Measurements from ENCODE around the gene RAB26. TPM values are rescaled to one million over a fixed set of nuclear protein-coding genes. Genes with fewer than 3 reads are reported as not detected.

Gene RAB26
- total and polyA plus RNA-seq, 2 experiments from 2014 or later, result 4.1 to 8.7 TPM

DNA sequence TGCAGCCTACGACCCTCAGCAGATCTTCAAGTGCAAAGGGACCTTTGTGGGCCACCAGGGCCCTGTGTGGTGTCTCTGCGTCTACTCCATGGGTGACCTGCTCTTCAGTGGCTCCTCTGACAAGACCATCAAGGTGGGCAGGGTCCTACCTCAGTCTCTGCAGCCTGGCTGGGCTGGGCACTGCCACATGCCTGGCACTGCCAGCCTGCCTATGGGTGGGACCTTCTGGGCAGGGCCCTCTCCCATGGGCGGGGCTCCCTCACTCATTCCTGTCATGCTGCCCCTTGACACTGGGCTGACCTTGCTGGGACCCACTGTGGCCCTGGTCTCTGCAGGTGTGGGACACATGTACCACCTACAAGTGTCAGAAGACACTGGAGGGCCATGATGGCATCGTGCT lies 25.5 kb downstream of the RAB26 start (continued):
- TF ChIP-seq, protein P1, sequence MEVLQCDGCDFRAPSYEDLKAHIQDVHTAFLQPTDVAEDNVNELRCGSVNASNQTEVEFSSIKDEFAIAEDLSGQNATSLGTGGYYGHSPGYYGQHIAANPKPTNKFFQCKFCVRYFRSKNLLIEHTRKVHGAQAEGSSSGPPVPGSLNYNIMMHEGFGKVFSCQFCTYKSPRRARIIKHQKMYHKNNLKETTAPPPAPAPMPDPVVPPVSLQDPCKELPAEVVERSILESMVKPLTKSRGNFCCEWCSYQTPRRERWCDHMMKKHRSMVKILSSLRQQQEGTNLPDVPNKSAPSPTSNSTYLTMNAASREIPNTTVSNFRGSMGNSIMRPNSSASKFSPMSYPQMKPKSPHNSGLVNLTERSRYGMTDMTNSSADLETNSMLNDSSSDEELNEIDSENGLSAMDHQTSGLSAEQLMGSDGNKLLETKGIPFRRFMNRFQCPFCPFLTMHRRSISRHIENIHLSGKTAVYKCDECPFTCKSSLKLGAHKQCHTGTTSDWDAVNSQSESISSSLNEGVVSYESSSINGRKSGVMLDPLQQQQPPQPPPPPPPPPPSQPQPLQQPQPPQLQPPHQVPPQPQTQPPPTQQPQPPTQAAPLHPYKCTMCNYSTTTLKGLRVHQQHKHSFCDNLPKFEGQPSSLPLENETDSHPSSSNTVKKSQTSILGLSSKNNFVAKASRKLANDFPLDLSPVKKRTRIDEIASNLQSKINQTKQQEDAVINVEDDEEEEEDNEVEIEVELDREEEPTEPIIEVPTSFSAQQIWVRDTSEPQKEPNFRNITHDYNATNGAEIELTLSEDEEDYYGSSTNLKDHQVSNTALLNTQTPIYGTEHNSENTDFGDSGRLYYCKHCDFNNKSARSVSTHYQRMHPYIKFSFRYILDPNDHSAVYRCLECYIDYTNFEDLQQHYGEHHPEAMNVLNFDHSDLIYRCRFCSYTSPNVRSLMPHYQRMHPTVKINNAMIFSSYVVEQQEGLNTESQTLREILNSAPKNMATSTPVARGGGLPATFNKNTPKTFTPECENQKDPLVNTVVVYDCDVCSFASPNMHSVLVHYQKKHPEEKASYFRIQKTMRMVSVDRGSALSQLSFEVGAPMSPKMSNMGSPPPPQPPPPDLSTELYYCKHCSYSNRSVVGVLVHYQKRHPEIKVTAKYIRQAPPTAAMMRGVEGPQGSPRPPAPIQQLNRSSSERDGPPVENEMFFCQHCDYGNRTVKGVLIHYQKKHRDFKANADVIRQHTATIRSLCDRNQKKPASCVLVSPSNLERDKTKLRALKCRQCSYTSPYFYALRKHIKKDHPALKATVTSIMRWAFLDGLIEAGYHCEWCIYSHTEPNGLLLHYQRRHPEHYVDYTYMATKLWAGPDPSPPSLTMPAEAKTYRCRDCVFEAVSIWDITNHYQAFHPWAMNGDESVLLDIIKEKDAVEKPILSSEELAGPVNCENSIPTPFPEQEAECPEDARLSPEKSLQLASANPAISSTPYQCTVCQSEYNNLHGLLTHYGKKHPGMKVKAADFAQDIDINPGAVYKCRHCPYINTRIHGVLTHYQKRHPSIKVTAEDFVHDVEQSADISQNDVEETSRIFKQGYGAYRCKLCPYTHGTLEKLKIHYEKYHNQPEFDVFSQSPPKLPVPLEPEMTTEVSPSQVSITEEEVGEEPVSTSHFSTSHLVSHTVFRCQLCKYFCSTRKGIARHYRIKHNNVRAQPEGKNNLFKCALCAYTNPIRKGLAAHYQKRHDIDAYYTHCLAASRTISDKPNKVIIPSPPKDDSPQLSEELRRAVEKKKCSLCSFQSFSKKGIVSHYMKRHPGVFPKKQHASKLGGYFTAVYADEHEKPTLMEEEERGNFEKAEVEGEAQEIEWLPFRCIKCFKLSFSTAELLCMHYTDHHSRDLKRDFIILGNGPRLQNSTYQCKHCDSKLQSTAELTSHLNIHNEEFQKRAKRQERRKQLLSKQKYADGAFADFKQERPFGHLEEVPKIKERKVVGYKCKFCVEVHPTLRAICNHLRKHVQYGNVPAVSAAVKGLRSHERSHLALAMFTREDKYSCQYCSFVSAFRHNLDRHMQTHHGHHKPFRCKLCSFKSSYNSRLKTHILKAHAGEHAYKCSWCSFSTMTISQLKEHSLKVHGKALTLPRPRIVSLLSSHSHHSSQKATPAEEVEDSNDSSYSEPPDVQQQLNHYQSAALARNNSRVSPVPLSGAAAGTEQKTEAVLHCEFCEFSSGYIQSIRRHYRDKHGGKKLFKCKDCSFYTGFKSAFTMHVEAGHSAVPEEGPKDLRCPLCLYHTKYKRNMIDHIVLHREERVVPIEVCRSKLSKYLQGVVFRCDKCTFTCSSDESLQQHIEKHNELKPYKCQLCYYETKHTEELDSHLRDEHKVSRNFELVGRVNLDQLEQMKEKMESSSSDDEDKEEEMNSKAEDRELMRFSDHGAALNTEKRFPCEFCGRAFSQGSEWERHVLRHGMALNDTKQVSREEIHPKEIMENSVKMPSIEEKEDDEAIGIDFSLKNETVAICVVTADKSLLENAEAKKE (CRISPR knock-in tag; IDR thresholded peaks at IDR 0.05), result no peak
- TF ChIP-seq, protein P2, sequence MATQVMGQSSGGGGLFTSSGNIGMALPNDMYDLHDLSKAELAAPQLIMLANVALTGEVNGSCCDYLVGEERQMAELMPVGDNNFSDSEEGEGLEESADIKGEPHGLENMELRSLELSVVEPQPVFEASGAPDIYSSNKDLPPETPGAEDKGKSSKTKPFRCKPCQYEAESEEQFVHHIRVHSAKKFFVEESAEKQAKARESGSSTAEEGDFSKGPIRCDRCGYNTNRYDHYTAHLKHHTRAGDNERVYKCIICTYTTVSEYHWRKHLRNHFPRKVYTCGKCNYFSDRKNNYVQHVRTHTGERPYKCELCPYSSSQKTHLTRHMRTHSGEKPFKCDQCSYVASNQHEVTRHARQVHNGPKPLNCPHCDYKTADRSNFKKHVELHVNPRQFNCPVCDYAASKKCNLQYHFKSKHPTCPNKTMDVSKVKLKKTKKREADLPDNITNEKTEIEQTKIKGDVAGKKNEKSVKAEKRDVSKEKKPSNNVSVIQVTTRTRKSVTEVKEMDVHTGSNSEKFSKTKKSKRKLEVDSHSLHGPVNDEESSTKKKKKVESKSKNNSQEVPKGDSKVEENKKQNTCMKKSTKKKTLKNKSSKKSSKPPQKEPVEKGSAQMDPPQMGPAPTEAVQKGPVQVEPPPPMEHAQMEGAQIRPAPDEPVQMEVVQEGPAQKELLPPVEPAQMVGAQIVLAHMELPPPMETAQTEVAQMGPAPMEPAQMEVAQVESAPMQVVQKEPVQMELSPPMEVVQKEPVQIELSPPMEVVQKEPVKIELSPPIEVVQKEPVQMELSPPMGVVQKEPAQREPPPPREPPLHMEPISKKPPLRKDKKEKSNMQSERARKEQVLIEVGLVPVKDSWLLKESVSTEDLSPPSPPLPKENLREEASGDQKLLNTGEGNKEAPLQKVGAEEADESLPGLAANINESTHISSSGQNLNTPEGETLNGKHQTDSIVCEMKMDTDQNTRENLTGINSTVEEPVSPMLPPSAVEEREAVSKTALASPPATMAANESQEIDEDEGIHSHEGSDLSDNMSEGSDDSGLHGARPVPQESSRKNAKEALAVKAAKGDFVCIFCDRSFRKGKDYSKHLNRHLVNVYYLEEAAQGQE (IDR thresholded peaks at IDR 0.05; ENCODE audit: unreplicated experiment), result no peak
- TF ChIP-seq, protein P3, sequence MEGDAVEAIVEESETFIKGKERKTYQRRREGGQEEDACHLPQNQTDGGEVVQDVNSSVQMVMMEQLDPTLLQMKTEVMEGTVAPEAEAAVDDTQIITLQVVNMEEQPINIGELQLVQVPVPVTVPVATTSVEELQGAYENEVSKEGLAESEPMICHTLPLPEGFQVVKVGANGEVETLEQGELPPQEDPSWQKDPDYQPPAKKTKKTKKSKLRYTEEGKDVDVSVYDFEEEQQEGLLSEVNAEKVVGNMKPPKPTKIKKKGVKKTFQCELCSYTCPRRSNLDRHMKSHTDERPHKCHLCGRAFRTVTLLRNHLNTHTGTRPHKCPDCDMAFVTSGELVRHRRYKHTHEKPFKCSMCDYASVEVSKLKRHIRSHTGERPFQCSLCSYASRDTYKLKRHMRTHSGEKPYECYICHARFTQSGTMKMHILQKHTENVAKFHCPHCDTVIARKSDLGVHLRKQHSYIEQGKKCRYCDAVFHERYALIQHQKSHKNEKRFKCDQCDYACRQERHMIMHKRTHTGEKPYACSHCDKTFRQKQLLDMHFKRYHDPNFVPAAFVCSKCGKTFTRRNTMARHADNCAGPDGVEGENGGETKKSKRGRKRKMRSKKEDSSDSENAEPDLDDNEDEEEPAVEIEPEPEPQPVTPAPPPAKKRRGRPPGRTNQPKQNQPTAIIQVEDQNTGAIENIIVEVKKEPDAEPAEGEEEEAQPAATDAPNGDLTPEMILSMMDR (conservative IDR thresholded peaks at IDR 0.05; ENCODE audit: low read depth in 2 of 2), result no peak
- no peak for TF ChIP-seq POLR2AphosphoS5 (IDR thresholded peaks at IDR 0.05; ENCODE audit: low read depth)
- TF ChIP-seq, protein P4, sequence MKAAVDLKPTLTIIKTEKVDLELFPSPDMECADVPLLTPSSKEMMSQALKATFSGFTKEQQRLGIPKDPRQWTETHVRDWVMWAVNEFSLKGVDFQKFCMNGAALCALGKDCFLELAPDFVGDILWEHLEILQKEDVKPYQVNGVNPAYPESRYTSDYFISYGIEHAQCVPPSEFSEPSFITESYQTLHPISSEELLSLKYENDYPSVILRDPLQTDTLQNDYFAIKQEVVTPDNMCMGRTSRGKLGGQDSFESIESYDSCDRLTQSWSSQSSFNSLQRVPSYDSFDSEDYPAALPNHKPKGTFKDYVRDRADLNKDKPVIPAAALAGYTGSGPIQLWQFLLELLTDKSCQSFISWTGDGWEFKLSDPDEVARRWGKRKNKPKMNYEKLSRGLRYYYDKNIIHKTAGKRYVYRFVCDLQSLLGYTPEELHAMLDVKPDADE (IDR thresholded peaks at IDR 0.05), result no peak
- TF ChIP-seq EZH2 (IDR thresholded peaks at IDR 0.05; ENCODE audit: low read depth, unreplicated experiment), result no peak

Data from GM23338 (cell line).